ENCODE measurements around the gene SYT2.
"Not testable (repeated sequence)": the region's sequence is repeated elsewhere in the genome, so short reads cannot be mapped to it uniquely, and the experiment has no call there.

The SYT2 gene

GRCh38 chr1:202642619-202643291 lies 67.5 kb downstream of the SYT2 start:
- DNase-seq (ENCODE audit: low spot score), result no peak

- DNase-seq (ENCODE audit: low spot score), result no peak
These were observed 68.0 kb downstream of the SYT2 start for GRCh38 chr1:202642212-202642611.

GRCh38 chr1:202639500-202639899 lies 70.8 kb downstream of the SYT2 start:
- DNase-seq (ENCODE audit: low spot score), result no peak

- not testable (repeated sequence) for DNase-seq (ENCODE audit: low spot score)
These were observed 71.5 kb downstream of the SYT2 start for GRCh38 chr1:202638701-202639305.

- DNase-seq (ENCODE audit: low spot score), result no peak
These were observed 72.1 kb downstream of the SYT2 start for GRCh38 chr1:202638019-202638700.

- not testable (repeated sequence) for DNase-seq (ENCODE audit: low spot score)
These were observed 72.8 kb downstream of the SYT2 start for GRCh38 chr1:202637321-202638018.

GRCh38 chr1:202636171-202636570 lies 74.1 kb downstream of the SYT2 start:
- DNase-seq (ENCODE audit: low spot score), result not testable (repeated sequence)

- no peak for DNase-seq (ENCODE audit: low spot score)
These were observed 78.0 kb downstream of the SYT2 start for GRCh38 chr1:202632241-202632640.

GRCh38 chr1:202631076-202631923 lies 79.0 kb downstream of the SYT2 start:
- no peak for DNase-seq (ENCODE audit: low spot score)

- DNase-seq (ENCODE audit: low spot score), result no peak
These were observed 79.7 kb downstream of the SYT2 start for GRCh38 chr1:202630541-202630940.

GRCh38 chr1:202630096-202630495 lies 80.2 kb downstream of the SYT2 start:
- DNase-seq (ENCODE audit: low spot score), result not testable (repeated sequence)

GRCh38 chr1:202629257-202629811 lies 80.9 kb downstream of the SYT2 start:
- DNase-seq (ENCODE audit: low spot score), result not testable (repeated sequence)

GRCh38 chr1:202628646-202629215 lies 81.5 kb downstream of the SYT2 start:
- no peak for DNase-seq (ENCODE audit: low spot score)

- no peak for DNase-seq (ENCODE audit: low spot score)
These were observed 82.3 kb downstream of the SYT2 start for GRCh38 chr1:202627841-202628565.

GRCh38 chr1:202627036-202627435 lies 83.2 kb downstream of the SYT2 start:
- DNase-seq (ENCODE audit: low spot score), result not testable (repeated sequence)

GRCh38 chr1:202625416-202626360 lies 84.6 kb downstream of the SYT2 start:
- DNase-seq (ENCODE audit: low spot score), result peak; percentile 61

- DNase-seq (ENCODE audit: low spot score), result no peak
These were observed 85.5 kb downstream of the SYT2 start for GRCh38 chr1:202624781-202625108.

GRCh38 chr1:202624088-202624780 lies 86.0 kb downstream of the SYT2 start:
- DNase-seq (ENCODE audit: low spot score), result no peak

GRCh38 chr1:202623476-202623875 lies 86.8 kb downstream of the SYT2 start:
- not testable (repeated sequence) for DNase-seq (ENCODE audit: low spot score)
